Keratinocyte (primary cell): ENCODE results near the gene DDR2. TPM values are rescaled to one million over a fixed set of nuclear protein-coding genes. Genes with fewer than 3 reads are reported as not detected.

Experiments
- DNase-seq: peaks from one replicate; pipeline ENCODE4 v3.0.0-alpha.2; 2011; ENCODE audit warnings: low read depth, missing footprints, low spot score
- FAIRE-seq: peaks from 2 replicates; lab custom pipeline; 2011; peaks lifted over from hg19 to GRCh38; lab: Jason Lieb, UNC
- H2AFZ ChIP-seq: 2 replicates; pipeline ENCODE4 v1.6.0; 2012; ENCODE audit warnings: low read length, control low read depth, inconsistent platforms; ENCODE audit not compliant: control insufficient read depth
- H3K27ac ChIP-seq: 2 replicates; pipeline ENCODE4 v1.5.1; 2011; ENCODE audit warnings: low read length; ENCODE audit not compliant: control insufficient read depth, insufficient read depth
- H3K27me3 ChIP-seq: 3 replicates; pipeline ENCODE4 v1.6.0; 2011; ENCODE audit warnings: low read length; ENCODE audit not compliant: control insufficient read depth, insufficient read depth; ENCODE audit errors: extremely low read depth
- H3K36me3 ChIP-seq, 2 experiments: 2 replicates in 1 of 2; 3 replicates in 1 of 2; pipeline ENCODE4 v1.5.1; 2011; ENCODE audit warnings: low read length in 2 of 2, mild to moderate bottlenecking in 1 of 2; ENCODE audit not compliant: control insufficient read depth in 2 of 2, insufficient read depth in 2 of 2; ENCODE audit errors: extremely low read depth in 1 of 2
- H3K4me1 ChIP-seq: 3 replicates; pipeline ENCODE4 v1.5.1; 2011; ENCODE audit warnings: low read length; ENCODE audit not compliant: control insufficient read depth, insufficient read depth; ENCODE audit errors: extremely low read depth
- H3K4me2 ChIP-seq: 3 replicates; pipeline ENCODE4 v1.6.0; 2011; ENCODE audit warnings: low read depth, low read length; ENCODE audit not compliant: control insufficient read depth, insufficient read depth; ENCODE audit errors: extremely low read depth
- H3K4me3 ChIP-seq, 3 experiments: fragments of 200-600 bp in 1 of 3; sonication (generic) in 1 of 3; 2 replicates in 2 of 3; 3 replicates in 1 of 3; pipeline ENCODE4 v1.5.1; 2011 to 2016; ENCODE audit warnings: low read length in 3 of 3, mild to moderate bottlenecking in 3 of 3, control low read depth in 2 of 3, inconsistent platforms in 1 of 3, low read depth in 1 of 3, mixed read lengths in 1 of 3, mixed run types in 1 of 3, moderate library complexity in 1 of 3; ENCODE audit not compliant: control insufficient read depth in 2 of 3, insufficient read depth in 2 of 3; ENCODE audit errors: extremely low read depth in 1 of 3
- H3K79me2 ChIP-seq: 2 replicates; pipeline ENCODE4 v1.6.0; 2012; ENCODE audit warnings: low read length; ENCODE audit not compliant: control insufficient read depth, insufficient read depth
- H3K9ac ChIP-seq: 3 replicates; pipeline ENCODE4 v1.6.0; 2011; ENCODE audit warnings: low read length; ENCODE audit not compliant: control insufficient read depth, insufficient read depth; ENCODE audit errors: extremely low read depth
- H3K9me1 ChIP-seq: 3 replicates; pipeline ENCODE4 v1.6.0; 2011; ENCODE audit warnings: low read length; ENCODE audit not compliant: control insufficient read depth, insufficient read depth; ENCODE audit errors: extremely low read depth
- H3K9me3 ChIP-seq: 2 replicates; pipeline ENCODE4 v1.5.1; 2012; ENCODE audit warnings: low read depth, low read length; ENCODE audit not compliant: control insufficient read depth
- H4K20me1 ChIP-seq: 3 replicates; pipeline ENCODE4 v1.6.0; 2011; ENCODE audit warnings: low read length; ENCODE audit not compliant: control insufficient read depth, insufficient read depth; ENCODE audit errors: extremely low read depth
- CTCF ChIP-seq, 3 experiments: IDR thresholded peaks in 1 of 3; conservative IDR thresholded peaks in 1 of 3; optimal IDR thresholded peaks in 1 of 3; 2 replicates in 2 of 3; 3 replicates in 1 of 3; pipeline versions ENCODE3 to v1.5.1; 2011; ENCODE audit warnings: low read length in 3 of 3, mild to moderate bottlenecking in 3 of 3, moderate library complexity in 2 of 3, control low read depth in 1 of 3, inconsistent platforms in 1 of 3; ENCODE audit not compliant: insufficient read depth in 2 of 3; ENCODE audit errors: extremely low read depth in 1 of 3
- EZH2 ChIP-seq: IDR thresholded peaks from one replicate; pipeline ENCODE4 v1.6.1; 2012; ENCODE audit warnings: inconsistent platforms, mild to moderate bottlenecking, low read length, moderate library complexity
- dilution Hi-C: fragments of 300-500 bp; cut with MboI; formaldehyde crosslinking; loops from one replicate; pipeline ENCODE4 v1.7.0; 2020; ENCODE audit warnings: low sequenced_read_pairs; ENCODE audit not compliant: extremely low pct_ligation_motif_present
- polyA plus RNA-seq, 5 experiments: library from polyadenylated mRNA; depleted of rRNA in 3 of 5; stranded (reverse) in 3 of 5; stranded (forward) in 1 of 5; unstranded in 1 of 5; fragments of >200 nt; gene quantifications; 1 replicate in 1 of 5; 2 replicates in 3 of 5; 3 replicates in 1 of 5; pipeline versions ENCODE4 v1.2.1 to v1.2.3, GENCODE V29; 2011 to 2012; ENCODE audit warnings: missing spikeins in 2 of 5, low read depth in 1 of 5, low replicate concordance in 1 of 5

DDR2 gene
- polyA plus RNA-seq, 1 donor (not counting 4 experiments of a cell fraction or from before 2014, with no cell fraction given): 0.39 TPM

DNA sequence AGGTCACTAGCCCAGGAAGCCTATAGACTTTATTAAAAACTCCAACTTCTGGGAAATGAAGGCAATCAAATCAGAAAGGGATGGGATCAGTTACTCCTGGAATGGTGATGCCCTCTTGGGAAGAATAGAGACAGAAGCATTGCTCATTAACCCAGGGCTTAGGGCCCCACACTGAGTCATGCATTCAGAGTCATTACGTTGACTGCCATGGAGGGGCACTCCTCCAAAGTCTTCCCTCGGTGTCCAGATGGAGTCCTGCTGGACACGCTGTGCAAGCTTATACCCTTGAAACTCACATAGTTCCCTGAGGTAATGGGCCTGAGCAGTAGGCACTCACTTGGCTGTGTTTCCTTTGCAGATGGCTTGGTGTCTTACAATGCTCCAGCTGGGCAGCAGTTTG lies 123.0 kb downstream of the DDR2 start:
- Histone ChIP-seq H3K4me3 (no peak overlapping the region), H3K36me3 (no peaks in the 10 kb centered on the region), H3K27ac (no peak overlapping the region), H4K20me1 (no peaks in the 10 kb centered on the region), H2AFZ (no peak overlapping the region), H3K9me1 (no peaks in the 10 kb centered on the region), H3K9ac (no peak overlapping the region), H3K27me3 (no peaks in the 10 kb centered on the region), H3K4me1 (peaks cover 10% of the 10 kb centered on the region), H3K9me3 (no peaks in the 10 kb centered on the region), H3K79me2 (no peaks in the 10 kb centered on the region), H3K4me2 (no peak overlapping the region)
- no peak for DNase-seq
- dilution Hi-C loops: no loop called here
- FAIRE-seq: no peak
- TF ChIP-seq CTCF (optimal IDR thresholded peaks at IDR 0.05 in 1 of 3, IDR thresholded peaks at IDR 0.05 in 1 of 3, conservative IDR thresholded peaks at IDR 0.05 in 1 of 3; ENCODE audit: extremely low read depth in 1 of 3, insufficient read depth in 2 of 3, low read length in 3 of 3): no peak
- TF ChIP-seq EZH2: no peak

- Histone ChIP-seq H3K4me3 (no peak overlapping the region), H3K27ac (no peak overlapping the region), H3K36me3 (no peaks in the 10 kb centered on the region), H3K4me1 (peaks cover 10% of the 10 kb centered on the region), H2AFZ (peak overlapping the region; percentile 36), H3K27me3 (no peaks in the 10 kb centered on the region), H3K79me2 (no peaks in the 10 kb centered on the region), H4K20me1 (no peaks in the 10 kb centered on the region), H3K9me3 (no peaks in the 10 kb centered on the region), H3K9ac (no peak overlapping the region), H3K9me1 (no peaks in the 10 kb centered on the region), H3K4me2 (peak overlapping the region; percentile 25)
- peak; percentile 44 for FAIRE-seq
- no peak for DNase-seq
- no peak for TF ChIP-seq EZH2
- peak in 2 of 3 experiments; percentile 8 to 64 for TF ChIP-seq CTCF (optimal IDR thresholded peaks at IDR 0.05 in 1 of 3, IDR thresholded peaks at IDR 0.05 in 1 of 3, conservative IDR thresholded peaks at IDR 0.05 in 1 of 3; ENCODE audit: extremely low read depth in 1 of 3, insufficient read depth in 2 of 3, low read length in 3 of 3)
- dilution Hi-C loops: no loop called here
Measured at GRCh38 chr1:162756523-162756922, 124.3 kb downstream of the DDR2 start.
